HepG2 (cell line): ENCODE measurements around the gene DHRS13. TPM values are rescaled to one million over a fixed set of nuclear protein-coding genes. Genes with fewer than 3 reads are reported as not detected.

ENCODE experiments used
- AGO2 ChIP-seq: fragments of 200-400 bp; formaldehyde crosslinking; optimal IDR thresholded peaks from 2 replicates; pipeline ENCODE3; 2017; ENCODE audit warnings: mild to moderate bottlenecking, low read depth, low read length, moderate library complexity
- CREB1 ChIP-seq, 2 experiments: fragments of 450-650 bp in 1 of 2; IDR thresholded peaks; 2 replicates each; pipeline ENCODE4 v1.6.1; 2016 to 2017; ENCODE audit warnings: control low read depth in 1 of 2, mild to moderate bottlenecking in 1 of 2, missing compliant biosample characterization in 1 of 2, missing genetic modification characterization in 1 of 2
- MXD1 ChIP-seq: sonication (generic); formaldehyde crosslinking; IDR thresholded peaks from 2 replicates; pipeline ENCODE4 v1.4.0; 2020; ENCODE audit warnings: mild to moderate bottlenecking, missing genetic modification reagents
- TRIM22 ChIP-seq: fragments of 450-650 bp; IDR thresholded peaks from 2 replicates; pipeline ENCODE4 v1.6.1; 2017
- ZNF318 ChIP-seq: sonication (generic); formaldehyde crosslinking; IDR thresholded peaks from 2 replicates; pipeline ENCODE4 v1.4.0; 2020; ENCODE audit warnings: mild to moderate bottlenecking, missing genetic modification reagents
- ZNF652 ChIP-seq: IDR thresholded peaks from 2 replicates; pipeline ENCODE4 v1.6.1; 2016; ENCODE audit warnings: low read depth, borderline replicate concordance
- ZNF772 ChIP-seq: sonication (generic); formaldehyde crosslinking; IDR thresholded peaks from 2 replicates; pipeline ENCODE4 v1.5.0; 2020; ENCODE audit warnings: mild to moderate bottlenecking, missing genetic modification reagents
- polyA plus RNA-seq, 8 experiments: library from polyadenylated mRNA; depleted of rRNA in 3 of 8; stranded (reverse) in 7 of 8; unstranded in 1 of 8; fragments of >200 nt; fragmentation: Illumina TruSeq in 4 of 8; extraction: Trizol in 4 of 8; gene quantifications; 2 replicates each; pipeline versions ENCODE4 v1.2.1 to v1.2.3, GENCODE V29; 2011 to 2016; ENCODE audit warnings: low read depth in 4 of 8, missing spikeins in 1 of 8, mixed read lengths in 1 of 8; ENCODE audit not compliant: insufficient read depth in 1 of 8
- total RNA-seq, 5 experiments: library from RNA; depleted of rRNA; stranded (reverse); fragments of >200 nt; fragmentation: Illumina TruSeq; extraction: Trizol; gene quantifications; 2 replicates each; pipeline ENCODE4 v1.2.3, GENCODE V29; 2016; ENCODE audit warnings: low read depth in 1 of 5
- TF ChIP-seq, protein P1 (sequence below): sonication (generic); formaldehyde crosslinking; IDR thresholded peaks from 2 replicates; pipeline ENCODE4 v1.4.0; 2020; ENCODE audit warnings: mild to moderate bottlenecking, missing genetic modification reagents, borderline replicate concordance

The DHRS13 gene
- total and polyA plus RNA-seq, 2 of the 13 experiments (the other 11 are each of a cell fraction or from before 2014, with no cell fraction given) = 11.8 to 12.6 TPM

DNA sequence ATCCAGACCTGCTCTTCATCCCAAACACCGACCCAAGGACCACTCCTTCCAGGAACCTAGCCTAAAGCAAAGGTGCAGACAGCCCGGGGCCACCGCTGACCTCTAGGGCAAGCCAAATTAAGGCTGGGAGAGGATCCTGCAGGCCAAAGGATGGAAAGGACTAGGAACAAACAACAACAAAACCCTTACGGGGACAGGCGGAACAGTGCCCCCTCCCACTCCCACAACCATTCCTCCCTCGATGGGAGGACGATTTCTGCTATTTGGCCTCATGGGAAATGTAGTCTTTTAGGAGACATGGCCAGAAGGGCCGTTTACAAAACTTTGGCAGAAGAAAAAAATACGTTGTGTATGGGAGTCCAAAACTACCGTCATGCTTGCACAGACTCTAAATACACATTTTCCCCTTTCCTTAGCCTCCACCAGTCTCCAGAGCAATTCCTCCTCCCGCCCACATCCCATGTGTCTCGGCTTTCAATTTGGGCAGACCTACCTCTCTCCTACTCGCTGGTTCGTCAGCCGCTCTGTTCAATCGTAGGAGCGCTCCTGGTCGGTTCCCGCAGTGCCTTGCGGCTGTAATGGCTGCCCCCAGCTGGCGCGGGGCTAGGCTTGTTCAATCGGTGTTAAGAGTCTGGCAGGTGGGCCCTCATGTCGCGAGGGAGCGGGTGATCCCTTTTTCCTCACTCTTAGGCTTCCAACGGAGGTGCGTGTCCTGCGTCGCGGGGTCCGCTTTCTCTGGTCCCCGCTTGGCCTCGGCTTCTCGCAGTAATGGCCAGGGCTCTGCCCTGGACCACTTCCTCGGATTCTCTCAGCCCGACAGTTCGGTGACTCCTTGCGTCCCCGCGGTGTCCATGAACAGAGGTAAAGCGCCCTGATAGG lies 48.2 kb downstream of the DHRS13 start, which contains the start of gene ERAL1 (continued):
- TF ChIP-seq TRIM22 (no peak), AGO2 (no peak), MXD1 (CRISPR knock-in tag) (peak; percentile 57), ZNF652 (CRISPR knock-in tag) (no peak), ZNF772 (CRISPR knock-in tag) (no peak; the same call in 1 of the 2 replicates), CREB1 (IDR thresholded peaks at IDR 0.05) (0 out of 2 replicates have a peak, but pooled peaks have one; percentile 9), CREB1 (CRISPR knock-in tag; IDR thresholded peaks at IDR 0.05) (peak; percentile 84), ZNF318 (no peak)
- TF ChIP-seq, protein P1, sequence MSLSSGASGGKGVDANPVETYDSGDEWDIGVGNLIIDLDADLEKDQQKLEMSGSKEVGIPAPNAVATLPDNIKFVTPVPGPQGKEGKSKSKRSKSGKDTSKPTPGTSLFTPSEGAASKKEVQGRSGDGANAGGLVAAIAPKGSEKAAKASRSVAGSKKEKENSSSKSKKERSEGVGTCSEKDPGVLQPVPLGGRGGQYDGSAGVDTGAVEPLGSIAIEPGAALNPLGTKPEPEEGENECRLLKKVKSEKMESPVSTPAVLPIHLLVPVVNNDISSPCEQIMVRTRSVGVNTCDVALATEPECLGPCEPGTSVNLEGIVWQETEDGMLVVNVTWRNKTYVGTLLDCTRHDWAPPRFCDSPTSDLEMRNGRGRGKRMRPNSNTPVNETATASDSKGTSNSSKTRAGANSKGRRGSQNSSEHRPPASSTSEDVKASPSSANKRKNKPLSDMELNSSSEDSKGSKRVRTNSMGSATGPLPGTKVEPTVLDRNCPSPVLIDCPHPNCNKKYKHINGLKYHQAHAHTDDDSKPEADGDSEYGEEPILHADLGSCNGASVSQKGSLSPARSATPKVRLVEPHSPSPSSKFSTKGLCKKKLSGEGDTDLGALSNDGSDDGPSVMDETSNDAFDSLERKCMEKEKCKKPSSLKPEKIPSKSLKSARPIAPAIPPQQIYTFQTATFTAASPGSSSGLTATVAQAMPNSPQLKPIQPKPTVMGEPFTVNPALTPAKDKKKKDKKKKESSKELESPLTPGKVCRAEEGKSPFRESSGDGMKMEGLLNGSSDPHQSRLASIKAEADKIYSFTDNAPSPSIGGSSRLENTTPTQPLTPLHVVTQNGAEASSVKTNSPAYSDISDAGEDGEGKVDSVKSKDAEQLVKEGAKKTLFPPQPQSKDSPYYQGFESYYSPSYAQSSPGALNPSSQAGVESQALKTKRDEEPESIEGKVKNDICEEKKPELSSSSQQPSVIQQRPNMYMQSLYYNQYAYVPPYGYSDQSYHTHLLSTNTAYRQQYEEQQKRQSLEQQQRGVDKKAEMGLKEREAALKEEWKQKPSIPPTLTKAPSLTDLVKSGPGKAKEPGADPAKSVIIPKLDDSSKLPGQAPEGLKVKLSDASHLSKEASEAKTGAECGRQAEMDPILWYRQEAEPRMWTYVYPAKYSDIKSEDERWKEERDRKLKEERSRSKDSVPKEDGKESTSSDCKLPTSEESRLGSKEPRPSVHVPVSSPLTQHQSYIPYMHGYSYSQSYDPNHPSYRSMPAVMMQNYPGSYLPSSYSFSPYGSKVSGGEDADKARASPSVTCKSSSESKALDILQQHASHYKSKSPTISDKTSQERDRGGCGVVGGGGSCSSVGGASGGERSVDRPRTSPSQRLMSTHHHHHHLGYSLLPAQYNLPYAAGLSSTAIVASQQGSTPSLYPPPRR = no peak
